Stimulated activated CD8-positive, alpha-beta memory T cell treated with anti-CD3 and anti-CD28 coated beads, Interleukin-15, amount 100 ng/mL, for 24 hours (primary cell): ENCODE data around the gene PRXL2A.

Source experiments
- DNase-seq: peaks from one replicate; pipeline ENCODE4 v3.0.0-alpha.2; 2020; ENCODE audit warnings: low read depth

PRXL2A gene

GRCh38 chr10:80444646-80445319 lies 36.4 kb downstream of the PRXL2A start:
- DNase-seq, result no peak

- DNase-seq, result no peak
Observed at GRCh38 chr10:80447436-80448190, 39.3 kb downstream of the PRXL2A start.

GRCh38 chr10:80448209-80448942 lies 40.0 kb downstream of the PRXL2A start:
- DNase-seq, result no peak

- no peak for DNase-seq
Observed at GRCh38 chr10:80449520-80449919, 41.2 kb downstream of the PRXL2A start.

GRCh38 chr10:80451132-80451531 lies 42.8 kb downstream of the PRXL2A start:
- DNase-seq, result no peak

GRCh38 chr10:80452069-80452468 lies 43.7 kb downstream of the PRXL2A start:
- no peak for DNase-seq

- no peak for DNase-seq
Observed at GRCh38 chr10:80452640-80453039, 44.3 kb downstream of the PRXL2A start.

GRCh38 chr10:80453056-80453841 lies 44.9 kb downstream of the PRXL2A start:
- no peak for DNase-seq

- DNase-seq, result peak; percentile 46
Observed at GRCh38 chr10:80453842-80454512, 45.6 kb downstream of the PRXL2A start, which contains the start of gene TSPAN14. TSS of gene TSPAN14 (plus strand) at chr10:80454310. CDS start at chr10:80489234, 34,924 bp downstream.

- DNase-seq, result no peak
Observed at GRCh38 chr10:80454513-80455460, 46.4 kb downstream of the PRXL2A start.

GRCh38 chr10:80455461-80456349 lies 47.4 kb downstream of the PRXL2A start:
- DNase-seq, result no peak

- no peak for DNase-seq
Observed at GRCh38 chr10:80457554-80458262, 49.4 kb downstream of the PRXL2A start.

GRCh38 chr10:80458263-80458625 lies 49.9 kb downstream of the PRXL2A start:
- no peak for DNase-seq

- DNase-seq, result no peak
Observed at GRCh38 chr10:80458638-80459037, 50.3 kb downstream of the PRXL2A start.

- DNase-seq, result no peak
Observed at GRCh38 chr10:80459047-80459865, 50.9 kb downstream of the PRXL2A start.

GRCh38 chr10:80460399-80461207 lies 52.3 kb downstream of the PRXL2A start:
- DNase-seq, result no peak
